Prostate gland (tissue), 2 donors: Measurements from ENCODE around the gene RTN4RL1. TPM values are rescaled to one million over a fixed set of nuclear protein-coding genes. Genes with fewer than 3 reads are reported as not detected.

Experiments used
- DNase-seq: peaks from one replicate; pipeline ENCODE4 v3.0.0-alpha.2; 2019; ENCODE audit warnings: low spot score
- H3K27ac ChIP-seq, 2 donors: fragments of 200-600 bp; sonication (generic); 2 replicates each; pipeline ENCODE4 v1.5.1; 2017 to 2019
- H3K27me3 ChIP-seq: fragments of 200-600 bp; sonication (generic); replicated peaks from 2 replicates; pipeline ENCODE4 v1.5.1; 2019; ENCODE audit not compliant: insufficient read depth
- H3K36me3 ChIP-seq, 2 donors: fragments of 200-600 bp; sonication (generic); 1 replicate in 1 of 2; 2 replicates in 1 of 2; pipeline versions ENCODE4 v1.5.1 to v1.8.1; 2017 to 2019
- H3K4me1 ChIP-seq: fragments of 200-600 bp; sonication (generic); replicated peaks from 2 replicates; pipeline ENCODE4 v1.5.1; 2019
- H3K4me3 ChIP-seq, 2 donors: fragments of 200-600 bp; sonication (generic); 2 replicates each; pipeline ENCODE4 v1.5.1; 2017 to 2019
- H3K9me3 ChIP-seq: fragments of 200-600 bp; sonication (generic); 2 replicates; pipeline ENCODE4 v1.5.1; 2017
- CTCF ChIP-seq, 4 experiments: fragments of 200-600 bp in 2 of 4; fragments of 450-650 bp in 2 of 4; sonication (generic) in 2 of 4; IDR thresholded peaks; 1 replicate in 3 of 4; 2 replicates in 1 of 4; pipeline ENCODE4 v1.5.1; 2016 to 2019; ENCODE audit warnings: antibody characterized with exemption in 4 of 4, mild to moderate bottlenecking in 2 of 4, moderate library complexity in 2 of 4
- POLR2A ChIP-seq: fragments of 450-650 bp; IDR thresholded peaks from one replicate; pipeline ENCODE4 v1.6.1; 2016; ENCODE audit warnings: antibody characterized with exemption, mild to moderate bottlenecking
- POLR2AphosphoS5 ChIP-seq: sonication (generic); formaldehyde crosslinking; IDR thresholded peaks from one replicate; pipeline ENCODE4 v1.6.1; 2017; ENCODE audit warnings: antibody characterized with exemption
- WGBS: methylation state at CpG from one replicate; pipeline ENCODE4 v1.1.5; 2018; 5-methylcytosine and 5-hydroxymethylcytosine counted together
- intact Hi-C: fragments of 100-400 bp; cut with DNase I; formaldehyde crosslinking; loops from one replicate; pipeline ENCODE4 v1.14.2; 2022
- total RNA-seq, 2 donors: library from RNA; depleted of rRNA; stranded (reverse); fragments of >200 nt; gene quantifications; one replicate each; pipeline ENCODE4 v1.1.0, GENCODE V29; 2016

Gene RTN4RL1
- total RNA-seq, 2 donors from 2014 or later = 8.3 to 21.5 TPM

GRCh38 chr17:2049333-2050299 is 24.5 kb upstream of the RTN4RL1 start:
- Histone ChIP-seq H3K27me3 (no peaks in the 10 kb centered on the region), H3K4me1 (peaks cover 4% of the 10 kb centered on the region), H3K27ac (peak overlapping the region; percentile 58 to 78), H3K4me3 (peak overlapping the region; percentile 51 to 65), H3K36me3 (no peaks in the 10 kb centered on the region), H3K9me3 (no peaks in the 10 kb centered on the region)
- WGBS = 2% methylated on average over 72 of the region's 104 CpGs
- TF ChIP-seq POLR2AphosphoS5 = peak; percentile 19
- TF ChIP-seq CTCF (IDR thresholded peaks at IDR 0.05) = no peak
- TF ChIP-seq POLR2A = peak; percentile 44
- DNase-seq = peak; percentile 75
- intact Hi-C loops = loop anchor here (10.0 kb wide), 1 partner anchor 345 kb away; no protein-coding TSS in a partner anchor

- H3K36me3 ChIP-seq = no peaks in the 10 kb centered on the region
- H3K4me3 ChIP-seq = peak overlapping the region in 1 of 2 donors; percentile 65
- peaks cover 4% of the 10 kb centered on the region for H3K4me1 ChIP-seq
- 10% methylated on average over 9 of the region's 9 CpGs for WGBS
- no peaks in the 10 kb centered on the region for H3K9me3 ChIP-seq
- intact Hi-C loops = no loop called here
- no peak for TF ChIP-seq POLR2A
- TF ChIP-seq CTCF (IDR thresholded peaks at IDR 0.05) = no peak
- no peak for TF ChIP-seq POLR2AphosphoS5
- no peak overlapping the region for H3K27ac ChIP-seq
- no peak for DNase-seq
- H3K27me3 ChIP-seq = no peaks in the 10 kb centered on the region
Measured at GRCh38 chr17:2048805-2049204, 23.7 kb upstream of the RTN4RL1 start.

DNA sequence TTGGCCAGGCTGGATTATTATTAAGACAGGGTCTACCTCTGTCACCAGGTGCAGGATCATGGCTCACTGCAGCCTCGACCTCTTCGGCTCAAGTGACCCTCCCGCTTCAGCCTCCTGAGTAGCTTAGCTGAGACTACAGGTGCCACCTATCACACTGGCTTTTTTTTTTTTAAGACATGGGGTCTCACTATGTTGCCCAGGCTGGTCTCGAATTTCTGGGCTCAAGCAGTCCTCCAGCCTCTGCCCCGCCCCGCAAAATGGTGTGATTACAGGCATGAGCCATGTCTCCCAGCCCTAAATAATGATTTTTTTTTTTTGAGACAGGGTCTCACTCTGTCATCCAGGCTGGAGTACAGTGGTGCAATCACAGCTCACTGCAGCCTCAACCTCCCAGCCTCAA is 22.5 kb upstream of the RTN4RL1 start:
- Histone ChIP-seq H3K4me1 (peaks cover 10% of the 10 kb centered on the region), H3K27ac (no peak overlapping the region), H3K4me3 (no peak overlapping the region), H3K9me3 (no peaks in the 10 kb centered on the region), H3K36me3 (no peaks in the 10 kb centered on the region), H3K27me3 (no peaks in the 10 kb centered on the region)
- intact Hi-C loops = no loop called here
- no peak for DNase-seq
- WGBS = 97% methylated on average over 6 of the region's 6 CpGs
- TF ChIP-seq POLR2AphosphoS5 (no peak), CTCF (IDR thresholded peaks at IDR 0.05) (no peak), POLR2A (no peak)

DNA sequence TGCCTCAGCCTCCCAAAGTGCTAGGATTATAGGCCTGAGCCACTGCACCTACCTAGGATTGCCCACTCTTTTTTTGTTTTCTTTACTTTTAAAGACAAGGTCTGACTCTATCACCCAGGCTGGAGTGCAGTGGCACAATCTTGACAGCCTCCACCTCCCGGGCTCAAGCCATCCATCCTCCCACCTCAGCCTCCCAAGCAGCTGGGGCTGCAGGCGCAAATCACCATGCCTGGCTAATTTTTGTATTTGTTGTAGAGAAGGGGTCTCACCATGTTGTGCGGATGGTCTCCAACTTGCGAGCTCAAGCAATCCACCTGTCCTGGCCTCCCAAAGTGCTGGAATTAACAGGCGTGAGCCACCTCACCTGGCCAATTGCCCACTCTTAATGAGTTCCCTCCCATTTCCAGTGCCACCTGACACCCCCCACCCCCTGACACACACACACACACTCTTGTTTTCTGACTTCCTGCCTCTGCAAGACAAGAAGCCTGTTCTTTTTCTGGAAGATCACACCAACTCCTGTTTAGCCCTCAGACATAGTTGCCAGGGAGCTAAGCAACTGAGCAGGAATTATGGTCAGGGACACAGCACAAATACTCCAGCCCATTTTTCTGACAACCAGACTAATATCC is 19.2 kb upstream of the RTN4RL1 start:
- Histone ChIP-seq H3K4me3 (no peak overlapping the region), H3K27ac (no peak overlapping the region), H3K27me3 (no peaks in the 10 kb centered on the region), H3K4me1 (peaks cover 8% of the 10 kb centered on the region), H3K36me3 (no peaks in the 10 kb centered on the region), H3K9me3 (no peaks in the 10 kb centered on the region)
- WGBS = 95% methylated on average over 5 of the region's 5 CpGs
- DNase-seq = no peak
- TF ChIP-seq POLR2A (no peak), CTCF (IDR thresholded peaks at IDR 0.05) (no peak), POLR2AphosphoS5 (no peak)
- intact Hi-C loops = loop anchor here (5.0 kb wide), 1 partner anchor 137 kb away; no protein-coding TSS in a partner anchor
